ENCODE results near the gene NEK7.
"Not testable (repeated sequence)": the region's sequence is repeated elsewhere in the genome, so short reads cannot be mapped to it uniquely, and the experiment has no call there.

NEK7 gene

DNA sequence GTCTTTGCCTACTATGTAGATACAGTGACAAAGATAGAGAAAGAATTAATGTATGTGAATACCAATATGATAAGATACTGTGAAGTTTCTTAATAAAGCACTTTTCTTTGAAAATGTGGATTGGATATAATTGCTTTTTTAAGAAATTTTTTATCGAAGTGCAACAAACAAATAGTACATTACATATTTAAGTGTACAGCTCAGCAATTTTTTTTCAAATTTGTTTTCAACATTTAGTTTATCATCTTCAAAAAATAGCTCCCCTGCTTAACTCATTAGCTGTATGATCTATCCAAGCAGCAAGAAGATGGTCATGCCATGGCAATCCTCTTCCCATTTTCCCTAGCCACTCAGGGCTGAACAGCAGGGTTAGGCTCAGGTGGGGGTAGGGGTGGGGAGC is 40.5 kb downstream of the NEK7 start:
- Histone ChIP-seq H3K4me1 (ENCODE audit: control insufficient read depth, insufficient read depth, low read length) (peaks cover under 1% of the 10 kb centered on the region), H3K27me3 (ENCODE audit: control insufficient read depth, insufficient read depth, low read length) (no peaks in the 10 kb centered on the region), H3K36me3 (ENCODE audit: control insufficient read depth, insufficient read depth, low read length) (no peaks in the 10 kb centered on the region), H3K9ac (ENCODE audit: low read depth, low read length) (no peak overlapping the region), H3K4me3 (ENCODE audit: low read depth, low read length) (no peak overlapping the region), H3K9me3 (ENCODE audit: control insufficient read depth, insufficient read depth, low read length) (no peaks in the 10 kb centered on the region)

DNA sequence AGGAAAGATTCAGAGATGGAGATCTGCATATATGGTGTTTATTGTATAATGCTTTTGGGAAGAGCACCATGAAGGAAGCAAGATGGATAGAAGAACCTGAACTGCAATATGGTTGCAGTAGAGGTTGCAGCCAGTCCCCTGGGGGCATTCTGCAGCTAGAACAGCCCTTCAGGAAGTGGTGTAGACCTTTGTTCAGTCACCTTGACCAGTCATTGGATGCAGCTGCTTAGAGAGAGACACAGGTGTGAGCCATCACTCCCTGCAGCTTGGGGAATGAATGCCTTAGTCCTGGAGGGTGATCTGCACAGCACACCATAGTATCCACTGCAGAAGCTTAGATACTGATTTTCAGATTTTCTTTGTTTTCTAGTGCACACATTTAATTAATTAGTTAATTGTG is 42.3 kb downstream of the NEK7 start:
- no peak overlapping the region for H3K4me3 ChIP-seq (ENCODE audit: low read depth, low read length)
- H3K27me3 ChIP-seq (ENCODE audit: control insufficient read depth, insufficient read depth, low read length), result no peaks in the 10 kb centered on the region
- H3K36me3 ChIP-seq (ENCODE audit: control insufficient read depth, insufficient read depth, low read length), result no peaks in the 10 kb centered on the region
- H3K4me1 ChIP-seq (ENCODE audit: control insufficient read depth, insufficient read depth, low read length), result peaks cover 2% of the 10 kb centered on the region
- H3K9me3 ChIP-seq (ENCODE audit: control insufficient read depth, insufficient read depth, low read length), result no peaks in the 10 kb centered on the region
- H3K9ac ChIP-seq (ENCODE audit: low read depth, low read length), result no peak overlapping the region

DNA sequence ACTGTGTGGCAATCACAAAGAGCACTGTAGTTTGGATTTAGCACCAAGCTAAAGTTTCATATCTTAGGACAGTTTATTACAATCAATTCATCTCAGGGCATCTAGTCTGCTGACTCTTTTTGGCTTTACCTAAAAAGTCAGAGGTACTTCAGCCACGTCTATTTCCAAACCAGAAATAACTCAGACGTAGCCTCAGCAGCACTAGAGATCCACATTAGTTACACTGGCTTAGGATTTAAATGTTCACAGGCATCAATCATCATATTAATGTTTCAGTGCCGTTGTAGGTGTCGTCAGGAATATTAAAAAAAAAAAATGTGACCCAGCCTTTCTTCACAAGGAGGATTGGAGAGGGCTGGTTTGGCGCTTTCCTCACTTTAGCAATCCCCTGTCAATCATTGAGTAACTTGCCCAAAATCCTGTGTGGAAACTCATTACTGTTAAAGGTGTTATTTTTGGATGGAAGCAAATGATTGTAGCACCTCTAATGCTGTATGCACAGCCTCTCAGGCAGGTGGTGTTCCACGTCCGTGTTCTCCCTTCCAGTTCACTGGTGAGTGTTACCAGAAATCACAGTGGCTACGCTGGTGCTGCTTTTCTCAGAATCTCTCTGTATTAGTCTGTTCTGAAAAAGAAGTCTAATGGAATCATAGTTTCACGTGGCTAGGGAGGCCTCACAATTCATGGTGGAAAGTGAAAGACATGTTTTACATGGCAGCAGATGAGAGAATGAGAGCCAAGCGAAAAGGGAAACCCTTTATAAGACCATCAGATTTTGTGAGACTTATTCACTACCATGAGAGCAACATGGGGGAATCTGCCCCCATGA is 45.4 kb downstream of the NEK7 start:
- peaks cover 2% of the 10 kb centered on the region for H3K4me1 ChIP-seq (ENCODE audit: control insufficient read depth, insufficient read depth, low read length)
- H3K36me3 ChIP-seq (ENCODE audit: control insufficient read depth, insufficient read depth, low read length), result no peaks in the 10 kb centered on the region
- H3K27me3 ChIP-seq (ENCODE audit: control insufficient read depth, insufficient read depth, low read length), result no peaks in the 10 kb centered on the region
- no peak overlapping the region for H3K9ac ChIP-seq (ENCODE audit: low read depth, low read length)
- no peak overlapping the region for H3K4me3 ChIP-seq (ENCODE audit: low read depth, low read length)
- no peaks in the 10 kb centered on the region for H3K9me3 ChIP-seq (ENCODE audit: control insufficient read depth, insufficient read depth, low read length)

DNA sequence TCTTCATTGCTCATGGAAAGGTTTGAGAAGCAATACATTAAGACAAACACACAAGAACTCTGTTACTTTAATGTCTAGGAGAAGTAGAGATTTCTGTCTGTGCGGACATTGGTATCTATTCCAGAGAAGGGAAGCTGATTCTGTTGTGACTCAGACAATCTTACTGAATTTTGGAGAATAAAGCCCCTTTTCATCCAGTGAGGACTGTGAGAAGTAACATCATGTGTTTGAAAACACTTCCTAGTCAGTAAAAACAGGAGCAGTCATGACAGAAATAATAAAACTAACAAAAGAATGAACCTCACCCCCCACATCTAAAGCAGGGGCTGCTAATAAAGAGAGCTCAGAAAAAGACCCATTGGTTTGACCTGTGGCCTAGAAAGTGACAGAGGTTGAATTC is 46.6 kb downstream of the NEK7 start:
- Histone ChIP-seq H3K9ac (ENCODE audit: low read depth, low read length) (no peak overlapping the region), H3K27me3 (ENCODE audit: control insufficient read depth, insufficient read depth, low read length) (no peaks in the 10 kb centered on the region), H3K4me3 (ENCODE audit: low read depth, low read length) (no peak overlapping the region), H3K4me1 (ENCODE audit: control insufficient read depth, insufficient read depth, low read length) (peaks cover 2% of the 10 kb centered on the region), H3K9me3 (ENCODE audit: control insufficient read depth, insufficient read depth, low read length) (no peaks in the 10 kb centered on the region), H3K36me3 (ENCODE audit: control insufficient read depth, insufficient read depth, low read length) (no peaks in the 10 kb centered on the region)

- H3K4me3 ChIP-seq (ENCODE audit: low read depth, low read length), result no peak overlapping the region
- peaks cover 2% of the 10 kb centered on the region for H3K4me1 ChIP-seq (ENCODE audit: control insufficient read depth, insufficient read depth, low read length)
- H3K27me3 ChIP-seq (ENCODE audit: control insufficient read depth, insufficient read depth, low read length), result no peaks in the 10 kb centered on the region
- H3K9ac ChIP-seq (ENCODE audit: low read depth, low read length), result no peak overlapping the region
- no peaks in the 10 kb centered on the region for H3K36me3 ChIP-seq (ENCODE audit: control insufficient read depth, insufficient read depth, low read length)
- H3K9me3 ChIP-seq (ENCODE audit: control insufficient read depth, insufficient read depth, low read length), result no peaks in the 10 kb centered on the region
Measured at GRCh38 chr1:198205016-198205684, 48.4 kb downstream of the NEK7 start.

GRCh38 chr1:198206292-198206691 is 49.5 kb downstream of the NEK7 start:
- Histone ChIP-seq H3K4me1 (ENCODE audit: control insufficient read depth, insufficient read depth, low read length) (peaks cover 2% of the 10 kb centered on the region), H3K4me3 (ENCODE audit: low read depth, low read length) (no peak overlapping the region), H3K9me3 (ENCODE audit: control insufficient read depth, insufficient read depth, low read length) (no peaks in the 10 kb centered on the region), H3K9ac (ENCODE audit: low read depth, low read length) (no peak overlapping the region), H3K27me3 (ENCODE audit: control insufficient read depth, insufficient read depth, low read length) (no peaks in the 10 kb centered on the region), H3K36me3 (ENCODE audit: control insufficient read depth, insufficient read depth, low read length) (no peaks in the 10 kb centered on the region)

GRCh38 chr1:198211696-198212095 is 54.9 kb downstream of the NEK7 start:
- Histone ChIP-seq H3K4me1 (ENCODE audit: control insufficient read depth, insufficient read depth, low read length) (no peaks in the 10 kb centered on the region), H3K4me3 (ENCODE audit: low read depth, low read length) (no peak overlapping the region), H3K9me3 (ENCODE audit: control insufficient read depth, insufficient read depth, low read length) (peaks cover 4% of the 10 kb centered on the region), H3K9ac (ENCODE audit: low read depth, low read length) (no peak overlapping the region), H3K27me3 (ENCODE audit: control insufficient read depth, insufficient read depth, low read length) (no peaks in the 10 kb centered on the region), H3K36me3 (ENCODE audit: control insufficient read depth, insufficient read depth, low read length) (peaks cover 11% of the 10 kb centered on the region)

- Histone ChIP-seq H3K27me3 (ENCODE audit: control insufficient read depth, insufficient read depth, low read length) (no peaks in the 10 kb centered on the region), H3K4me1 (ENCODE audit: control insufficient read depth, insufficient read depth, low read length) (no peaks in the 10 kb centered on the region), H3K4me3 (ENCODE audit: low read depth, low read length) (no peak overlapping the region), H3K9ac (ENCODE audit: low read depth, low read length) (no peak overlapping the region), H3K9me3 (ENCODE audit: control insufficient read depth, insufficient read depth, low read length) (peaks cover 4% of the 10 kb centered on the region), H3K36me3 (ENCODE audit: control insufficient read depth, insufficient read depth, low read length) (peaks cover 11% of the 10 kb centered on the region)
Measured at GRCh38 chr1:198212126-198212525, 55.3 kb downstream of the NEK7 start.

- no peaks in the 10 kb centered on the region for H3K4me1 ChIP-seq (ENCODE audit: control insufficient read depth, insufficient read depth, low read length)
- peaks cover 11% of the 10 kb centered on the region for H3K36me3 ChIP-seq (ENCODE audit: control insufficient read depth, insufficient read depth, low read length)
- H3K9ac ChIP-seq (ENCODE audit: low read depth, low read length), result no peak overlapping the region
- H3K27me3 ChIP-seq (ENCODE audit: control insufficient read depth, insufficient read depth, low read length), result no peaks in the 10 kb centered on the region
- no peak overlapping the region for H3K4me3 ChIP-seq (ENCODE audit: low read depth, low read length)
- peaks cover 4% of the 10 kb centered on the region for H3K9me3 ChIP-seq (ENCODE audit: control insufficient read depth, insufficient read depth, low read length)
Measured at GRCh38 chr1:198212675-198213074, 55.9 kb downstream of the NEK7 start.

DNA sequence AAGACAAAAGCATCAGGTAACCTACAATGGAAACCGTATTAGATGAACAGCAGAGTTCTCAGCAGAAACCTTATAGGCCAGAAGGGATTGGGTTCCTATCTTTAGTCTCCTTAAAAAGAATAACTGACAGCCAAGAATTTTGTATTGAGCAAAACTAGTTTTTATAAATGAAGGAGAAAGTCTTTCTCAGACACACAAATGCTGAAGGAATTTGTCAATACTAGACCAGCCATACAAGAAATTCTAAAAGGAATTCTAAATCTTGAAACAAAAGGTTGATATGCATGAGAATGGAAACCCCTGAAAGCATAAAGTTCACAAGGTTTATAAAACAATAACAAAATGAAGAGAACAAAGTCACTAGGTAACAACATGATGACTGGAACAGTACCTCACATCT is 58.1 kb downstream of the NEK7 start:
- H3K36me3 ChIP-seq (ENCODE audit: control insufficient read depth, insufficient read depth, low read length), result peaks cover 11% of the 10 kb centered on the region
- H3K4me3 ChIP-seq (ENCODE audit: low read depth, low read length), result no peak overlapping the region
- H3K9ac ChIP-seq (ENCODE audit: low read depth, low read length), result no peak overlapping the region

GRCh38 chr1:198220428-198220827 is 63.6 kb downstream of the NEK7 start:
- H3K9ac ChIP-seq (ENCODE audit: low read depth, low read length), result no peak overlapping the region
- H3K4me3 ChIP-seq (ENCODE audit: low read depth, low read length), result no peak overlapping the region
- H3K9me3 ChIP-seq (ENCODE audit: control insufficient read depth, insufficient read depth, low read length), result no peaks in the 10 kb centered on the region

More for the DNA sequence above, 58.1 kb downstream of the NEK7 start:
- Histone ChIP-seq H3K4me1 (ENCODE audit: control insufficient read depth, insufficient read depth, low read length) (no peaks in the 10 kb centered on the region), H3K27me3 (ENCODE audit: control insufficient read depth, insufficient read depth, low read length) (no peaks in the 10 kb centered on the region), H3K9me3 (ENCODE audit: control insufficient read depth, insufficient read depth, low read length) (peaks cover 4% of the 10 kb centered on the region)

DNA sequence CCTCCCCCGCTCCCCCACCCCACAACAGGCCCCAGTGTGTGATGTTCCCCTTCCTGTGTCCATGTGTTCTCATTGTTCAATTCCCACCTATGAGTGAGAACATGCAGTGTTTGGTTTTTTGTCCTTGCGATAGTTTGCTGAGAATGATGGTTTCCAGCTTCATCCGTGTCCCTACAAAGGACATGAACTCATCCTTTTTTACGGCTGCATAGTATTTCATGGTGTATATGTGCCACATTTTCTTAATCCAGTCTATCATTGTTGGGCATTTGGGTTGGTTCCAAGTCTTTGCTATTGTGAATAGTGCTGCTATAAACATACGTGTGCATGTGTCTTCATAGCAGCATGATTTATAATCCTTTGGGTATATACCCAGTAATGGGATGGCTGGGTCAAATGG is 70.2 kb downstream of the NEK7 start:
- not testable (repeated sequence) for H3K27me3 ChIP-seq (ENCODE audit: control insufficient read depth, insufficient read depth, low read length); H3K9ac ChIP-seq (ENCODE audit: low read depth, low read length); H3K9me3 ChIP-seq (ENCODE audit: control insufficient read depth, insufficient read depth, low read length); H3K4me3 ChIP-seq (ENCODE audit: low read depth, low read length); H3K4me1 ChIP-seq (ENCODE audit: control insufficient read depth, insufficient read depth, low read length); H3K36me3 ChIP-seq (ENCODE audit: control insufficient read depth, insufficient read depth, low read length)

More at GRCh38 chr1:198220428-198220827, 63.6 kb downstream of the NEK7 start:
- H3K36me3 ChIP-seq (ENCODE audit: control insufficient read depth, insufficient read depth, low read length), result no peaks in the 10 kb centered on the region
- H3K27me3 ChIP-seq (ENCODE audit: control insufficient read depth, insufficient read depth, low read length), result no peaks in the 10 kb centered on the region
- no peaks in the 10 kb centered on the region for H3K4me1 ChIP-seq (ENCODE audit: control insufficient read depth, insufficient read depth, low read length)

Data from iPS-15b (cell line).